Esophagus squamous epithelium (tissue), 5 donors: ENCODE data around the gene CRHR1. TPM values are rescaled to one million over a fixed set of nuclear protein-coding genes. Genes with fewer than 3 reads are reported as not detected.

Source experiments
- DNase-seq: peaks from one replicate; lab custom pipeline; 2025; lab: John Stamatoyannopoulos, UW
- H3K27ac ChIP-seq, 4 donors: fragments of 200-600 bp; sonication (generic); one replicate each; pipeline ENCODE4 v1.5.1; 2016 to 2019; ENCODE audit warnings: mild to moderate bottlenecking in 1 of 4
- H3K27me3 ChIP-seq, 4 donors: fragments of 200-600 bp; sonication (generic); 1 replicate in 3 of 4; 2 replicates in 1 of 4; pipeline versions ENCODE4 v1.5.1 to v1.6.0; 2017 to 2021; ENCODE audit warnings: antibody characterized with exemption in 1 of 4
- H3K36me3 ChIP-seq, 3 donors: fragments of 200-600 bp; sonication (generic); one replicate each; pipeline ENCODE4 v1.5.1; 2016 to 2019
- H3K4me1 ChIP-seq, 3 donors: fragments of 200-600 bp; sonication (generic); one replicate each; pipeline ENCODE4 v1.5.1; 2017 to 2019
- H3K4me3 ChIP-seq, 4 donors: fragments of 200-600 bp; sonication (generic); 1 replicate in 3 of 4; 2 replicates in 1 of 4; pipeline ENCODE4 v1.5.1; 2016 to 2019; ENCODE audit warnings: mild to moderate bottlenecking in 2 of 4, moderate library complexity in 1 of 4
- H3K9me3 ChIP-seq, 3 donors: fragments of 200-600 bp; sonication (generic); one replicate each; pipeline ENCODE4 v1.5.1; 2016 to 2019
- CTCF ChIP-seq, 6 experiments: fragments of 450-650 bp in 4 of 6; fragments of 200-600 bp in 2 of 6; sonication (generic) in 2 of 6; IDR thresholded peaks; one replicate each; pipeline ENCODE4 v1.5.1; 2016 to 2019; ENCODE audit warnings: antibody characterized with exemption in 6 of 6, mild to moderate bottlenecking in 4 of 6, moderate library complexity in 4 of 6
- POLR2A ChIP-seq, 4 donors: fragments of 450-650 bp; IDR thresholded peaks; one replicate each; pipeline ENCODE4 v1.6.1; 2017; ENCODE audit warnings: antibody characterized with exemption in 4 of 4, mild to moderate bottlenecking in 4 of 4, moderate library complexity in 3 of 4
- WGBS, 2 donors: methylation state at CpG; one replicate each; pipeline ENCODE4 v1.1.5; 2018; 5-methylcytosine and 5-hydroxymethylcytosine counted together
- intact Hi-C: fragments of 100-400 bp; cut with DNase I; formaldehyde crosslinking; loops from one replicate; pipeline ENCODE4 v1.15.0; 2022
- total RNA-seq, 4 donors: library from RNA; depleted of rRNA; stranded (reverse); fragments of >200 nt; gene quantifications; one replicate each; pipeline ENCODE4 v1.1.0, GENCODE V29; 2016
- donor health status: DM: yes; HTN: yes; CAD: no.

Gene CRHR1
- total RNA-seq, 4 donors from 2014 or later = not detected

DNA sequence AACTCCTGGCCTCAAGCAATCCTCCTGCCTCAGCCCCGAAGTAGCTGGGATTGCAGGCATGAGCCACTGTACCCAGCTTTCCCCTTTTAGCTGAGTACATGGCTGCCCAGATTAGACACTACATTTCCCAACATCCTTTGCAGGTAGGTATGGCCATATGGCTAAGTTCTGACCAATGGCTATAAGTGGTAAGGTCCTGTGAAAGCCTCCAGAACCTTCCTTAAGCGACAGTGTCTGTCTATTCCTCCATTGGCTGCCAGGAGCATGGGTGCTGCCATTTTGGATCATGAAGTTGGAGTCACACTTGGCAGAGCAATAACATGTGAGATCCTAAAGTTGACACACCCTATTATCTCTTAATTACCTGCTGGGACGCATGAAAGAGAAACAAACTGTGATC lies 24.4 kb upstream of the CRHR1 start:
- WGBS, 2 donors = 50 to 51% methylated on average over 3 of the region's 3 CpGs
- H3K36me3 ChIP-seq = no peaks in the 10 kb centered on the region
- intact Hi-C loops = no loop called here
- no peaks in the 10 kb centered on the region for H3K4me1 ChIP-seq
- TF ChIP-seq CTCF (IDR thresholded peaks at IDR 0.05) (no peak), POLR2A (IDR thresholded peaks at IDR 0.05) (no peak)
- peaks cover 0 to 65% (median 0%) of the 10 kb centered on the region in 4 donors for H3K27me3 ChIP-seq
- DNase-seq = no peak
- H3K9me3 ChIP-seq = no peaks in the 10 kb centered on the region
- H3K27ac ChIP-seq = no peak overlapping the region
- H3K4me3 ChIP-seq = no peak overlapping the region

GRCh38 chr17:45761957-45762565 lies 22.1 kb upstream of the CRHR1 start:
- TF ChIP-seq POLR2A (IDR thresholded peaks at IDR 0.05) (no peak), CTCF (IDR thresholded peaks at IDR 0.05) (no peak)
- no peak overlapping the region for H3K27ac ChIP-seq
- no peaks in the 10 kb centered on the region for H3K4me1 ChIP-seq
- intact Hi-C loops = no loop called here
- DNase-seq = no peak
- 48 to 50% methylated on average over 2 to 4 of the region's 4 CpGs for WGBS, 2 donors
- H3K27me3 ChIP-seq = peaks cover 0 to 63% (median 0%) of the 10 kb centered on the region in 4 donors
- no peak overlapping the region for H3K4me3 ChIP-seq
- no peaks in the 10 kb centered on the region for H3K36me3 ChIP-seq
- no peaks in the 10 kb centered on the region for H3K9me3 ChIP-seq

- H3K4me1 ChIP-seq = no peaks in the 10 kb centered on the region
- no peak overlapping the region for H3K4me3 ChIP-seq
- H3K27me3 ChIP-seq = peaks cover 0 to 66% (median 0%) of the 10 kb centered on the region in 4 donors
- H3K27ac ChIP-seq = no peak overlapping the region
- WGBS, 2 donors = 41 to 50% methylated on average over 7 of the region's 7 CpGs
- no peak for TF ChIP-seq POLR2A (IDR thresholded peaks at IDR 0.05)
- no peak for TF ChIP-seq CTCF (IDR thresholded peaks at IDR 0.05)
- intact Hi-C loops = no loop called here
- no peak for DNase-seq
- no peaks in the 10 kb centered on the region for H3K9me3 ChIP-seq
- no peaks in the 10 kb centered on the region for H3K36me3 ChIP-seq
Measured at GRCh38 chr17:45763182-45763581, 20.9 kb upstream of the CRHR1 start.

GRCh38 chr17:45764479-45764878 lies 19.6 kb upstream of the CRHR1 start:
- Histone ChIP-seq H3K9me3 (no peaks in the 10 kb centered on the region), H3K27me3 (peaks cover 0 to 77% (median 0%) of the 10 kb centered on the region in 4 donors), H3K36me3 (no peaks in the 10 kb centered on the region), H3K4me3 (no peak overlapping the region), H3K27ac (no peak overlapping the region), H3K4me1 (no peaks in the 10 kb centered on the region)
- intact Hi-C loops = no loop called here
- TF ChIP-seq CTCF (IDR thresholded peaks at IDR 0.05) (no peak), POLR2A (IDR thresholded peaks at IDR 0.05) (no peak)
- DNase-seq = no peak

- DNase-seq = no peak
- no peak overlapping the region for H3K4me3 ChIP-seq
- no peak overlapping the region for H3K27ac ChIP-seq
- H3K4me1 ChIP-seq = no peaks in the 10 kb centered on the region
- peaks cover 0 to 93% (median 0%) of the 10 kb centered on the region in 4 donors for H3K27me3 ChIP-seq
- no peaks in the 10 kb centered on the region for H3K36me3 ChIP-seq
- TF ChIP-seq CTCF (IDR thresholded peaks at IDR 0.05) (no peak), POLR2A (IDR thresholded peaks at IDR 0.05) (no peak)
- H3K9me3 ChIP-seq = no peaks in the 10 kb centered on the region
- 32% methylated on average over 3 of the region's 4 CpGs; no CpG with 5 or more reads in 1 of the 2 donors for WGBS, 2 donors
- intact Hi-C loops = no loop called here
Measured at GRCh38 chr17:45768000-45768399, 16.1 kb upstream of the CRHR1 start.
